Adrenal gland (tissue), 5 donors: ENCODE data around the gene MLN.

Source experiments
- CTCF ChIP-seq, 6 experiments: fragments of 450-650 bp in 4 of 6; fragments of 200-600 bp in 2 of 6; sonication (generic) in 1 of 6; IDR thresholded peaks; 1 replicate in 5 of 6; 2 replicates in 1 of 6; pipeline versions ENCODE4 v1.5.1 to v1.8.0; 2016 to 2021; ENCODE audit warnings: antibody characterized with exemption in 6 of 6, mild to moderate bottlenecking in 2 of 6, moderate library complexity in 1 of 6
- POLR2A ChIP-seq, 2 donors: fragments of 450-650 bp; IDR thresholded peaks; one replicate each; pipeline ENCODE4 v1.6.1; 2017; ENCODE audit warnings: antibody characterized with exemption in 2 of 2, mild to moderate bottlenecking in 2 of 2, moderate library complexity in 1 of 2
- donor health status: DM: no; HTN: no; CAD: no.

- no peak for TF ChIP-seq CTCF (IDR thresholded peaks at IDR 0.05)
- no peak for TF ChIP-seq POLR2A (IDR thresholded peaks at IDR 0.05)
Measured at GRCh38 chr6:33815854-33816253, 12.1 kb upstream of the MLN start.
